Measurements from ENCODE around the gene OR10AG1. TPM values are rescaled to one million over a fixed set of nuclear protein-coding genes. Genes with fewer than 3 reads are reported as not detected.

The OR10AG1 gene
- total RNA-seq, 2 experiments from 2014 or later = not detected

Other genes with a start within 250 kb of the OR10AG1 start
- gene OR5D13, start 196.5 kb downstream of the OR10AG1 start, total RNA-seq = not detected
- gene OR5D14, start 174.4 kb downstream of the OR10AG1 start, total RNA-seq = not detected
- gene OR5L1, start 158.6 kb downstream of the OR10AG1 start, total RNA-seq = not detected
- not detected for gene OR5D18, start 150.3 kb downstream of the OR10AG1 start, total RNA-seq
- gene OR5L2, start 142.7 kb downstream of the OR10AG1 start, total RNA-seq = not detected
- gene OR5D16, start 131.2 kb downstream of the OR10AG1 start, total RNA-seq = not detected
- not detected for gene TRIM51, start 86.6 kb downstream of the OR10AG1 start, total RNA-seq
- gene OR5W2, start 55.4 kb downstream of the OR10AG1 start, total RNA-seq = not detected
- not detected for gene OR5I1, start 33.5 kb downstream of the OR10AG1 start, total RNA-seq
- gene OR5F1, start 24.7 kb upstream of the OR10AG1 start, total RNA-seq = not detected
- gene OR5AS1, start 57.7 kb upstream of the OR10AG1 start, total RNA-seq = not detected
- gene OR8I2, start 123.4 kb upstream of the OR10AG1 start, total RNA-seq = not detected
- not detected for gene OR8H2, start 133.7 kb upstream of the OR10AG1 start, total RNA-seq
- not detected for gene OR8H3, start 152.4 kb upstream of the OR10AG1 start, total RNA-seq
- not detected for gene OR8J3, start 170.3 kb upstream of the OR10AG1 start, total RNA-seq
- not detected for gene OR8K5, start 190.4 kb upstream of the OR10AG1 start, total RNA-seq
- not detected for gene OR5J2, start 206.7 kb upstream of the OR10AG1 start, total RNA-seq

Data from activated CD4-positive, alpha-beta memory T cell treated with anti-CD3 and anti-CD28 coated beads, Interleukin-2, amount 10 ng/mL, durations not matched to agents 7 days and 5 days (primary cell).